ENCODE results near the gene MIOX.

MIOX gene

DNA sequence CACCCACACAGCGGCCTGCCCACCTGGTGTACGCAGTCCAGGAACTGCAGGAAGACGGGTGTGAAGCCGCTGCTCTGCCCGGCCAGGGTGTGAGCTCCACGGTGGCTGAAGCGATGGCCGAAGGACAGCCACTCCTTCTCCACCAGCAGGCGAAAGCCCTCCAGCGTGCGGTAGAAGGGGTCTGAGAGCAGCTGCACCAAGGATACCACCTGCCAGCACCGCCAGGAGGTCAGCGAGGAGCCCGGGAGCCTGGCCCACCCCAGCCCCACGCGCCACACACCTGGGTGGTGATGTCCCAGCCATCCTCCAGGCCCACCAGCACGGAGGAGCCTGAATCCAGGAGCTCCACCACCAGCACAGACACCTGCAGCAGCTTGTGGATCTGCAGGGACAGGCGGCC is 31.5 kb upstream of the MIOX start:
- no peak for DNase-seq

DNA sequence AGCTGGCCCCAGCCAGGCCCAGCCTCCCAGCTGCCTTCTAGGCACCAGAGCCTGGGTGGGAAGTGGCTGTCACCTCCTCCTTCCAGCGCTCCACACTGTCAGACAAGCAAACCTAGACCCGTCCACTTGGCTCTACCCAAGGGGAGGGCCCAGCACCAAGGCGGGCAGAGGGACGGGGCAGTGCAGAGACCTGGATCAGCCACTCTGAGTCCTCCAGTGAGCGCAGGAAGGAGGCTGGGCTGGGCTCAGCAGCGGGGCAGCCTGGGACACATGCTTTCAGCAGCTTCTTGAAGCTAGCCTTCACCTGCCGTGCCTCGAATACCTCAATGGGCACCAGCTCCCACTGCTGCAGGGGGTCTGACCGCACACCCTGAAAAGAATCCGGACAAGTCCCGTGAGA is 30.6 kb upstream of the MIOX start:
- DNase-seq: no peak

DNA sequence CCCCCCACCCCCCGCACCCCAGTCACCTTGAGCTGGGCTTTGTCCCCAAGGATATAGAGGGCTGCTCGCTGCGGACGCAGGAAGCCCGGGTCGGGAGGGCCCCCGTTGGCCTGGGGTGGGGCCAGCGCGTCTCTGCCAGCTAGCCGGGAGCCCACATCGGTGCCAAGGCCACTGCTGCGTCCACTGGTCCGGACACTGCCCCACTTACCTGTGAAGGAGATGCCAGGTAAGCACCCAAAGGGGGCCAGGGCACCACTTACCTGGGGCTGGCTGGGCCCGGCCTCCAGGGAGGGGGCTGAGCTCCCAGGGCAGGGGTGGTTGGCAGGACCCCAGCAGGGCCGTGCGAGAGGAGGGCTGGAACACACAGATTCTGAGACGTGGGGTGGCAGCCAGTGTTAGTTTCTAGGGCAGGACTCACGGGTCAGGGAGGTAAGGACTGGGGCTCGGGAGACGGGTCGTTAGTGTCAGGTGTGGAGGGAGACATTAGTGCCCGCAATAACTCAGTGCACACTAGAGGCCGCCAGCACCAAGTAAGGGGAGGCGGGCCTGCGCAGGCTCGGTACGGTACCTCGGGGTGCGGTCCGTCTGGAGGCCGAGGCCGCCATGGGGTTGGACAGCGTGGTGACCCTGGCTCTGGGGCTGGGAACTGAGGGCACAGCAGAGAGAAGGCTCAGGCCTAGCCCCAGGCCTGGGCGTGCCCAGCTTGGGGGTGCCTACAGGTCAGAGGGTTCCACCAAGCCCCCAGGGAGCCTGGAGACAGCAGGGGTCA is 30.0 kb upstream of the MIOX start:
- no peak for DNase-seq

DNA sequence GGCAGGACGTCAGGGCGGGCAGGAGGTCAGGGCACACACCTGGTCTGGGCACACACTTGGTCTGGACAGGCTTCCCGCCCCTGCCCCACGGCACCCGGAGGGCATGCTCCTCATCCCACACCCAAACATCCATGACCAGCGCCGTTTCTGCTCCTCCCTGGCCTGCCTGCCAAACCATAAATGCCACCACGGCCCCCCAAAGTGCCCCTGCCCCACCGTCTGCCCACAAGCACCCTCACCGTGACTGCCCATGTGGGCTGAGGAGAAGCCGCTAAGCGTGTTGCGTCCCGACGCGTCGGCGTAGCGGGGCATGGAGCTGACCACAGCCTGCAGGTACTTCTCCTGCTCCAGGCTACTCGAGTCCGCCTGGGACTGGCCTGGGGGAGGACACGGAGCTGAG is 27.6 kb upstream of the MIOX start:
- DNase-seq: no peak

DNA sequence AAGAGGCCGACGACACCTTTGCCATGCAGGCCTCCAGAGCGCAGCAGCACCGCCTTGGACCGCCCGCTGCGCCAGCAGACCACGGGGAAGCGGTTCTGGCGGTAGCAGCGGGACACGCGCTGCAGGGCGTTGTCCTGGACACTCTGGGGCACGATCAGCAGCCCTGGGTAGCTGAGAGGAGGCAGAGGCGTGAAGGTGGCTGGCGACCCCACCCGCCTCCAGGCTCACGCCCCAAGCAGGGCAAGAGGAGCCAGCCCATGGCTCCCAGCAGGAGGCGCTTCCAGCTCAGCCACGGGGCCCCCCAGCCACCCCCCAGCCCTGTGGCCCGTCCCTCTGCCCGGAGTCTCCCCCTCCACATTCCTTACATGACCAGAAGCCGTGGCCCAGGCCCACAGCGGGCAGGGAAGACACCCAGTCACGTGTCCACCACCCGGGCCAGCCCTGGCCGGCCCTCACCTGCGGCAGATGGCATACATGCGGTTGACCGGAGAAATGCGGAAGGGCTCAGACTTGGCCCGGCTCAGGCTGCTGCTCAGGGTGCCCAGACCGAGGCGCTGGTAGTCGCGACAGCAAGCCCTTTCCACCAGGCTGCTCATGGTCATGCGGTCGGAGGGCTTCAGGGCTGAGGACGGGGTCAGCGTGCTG is 27.0 kb upstream of the MIOX start:
- no peak for DNase-seq

DNA sequence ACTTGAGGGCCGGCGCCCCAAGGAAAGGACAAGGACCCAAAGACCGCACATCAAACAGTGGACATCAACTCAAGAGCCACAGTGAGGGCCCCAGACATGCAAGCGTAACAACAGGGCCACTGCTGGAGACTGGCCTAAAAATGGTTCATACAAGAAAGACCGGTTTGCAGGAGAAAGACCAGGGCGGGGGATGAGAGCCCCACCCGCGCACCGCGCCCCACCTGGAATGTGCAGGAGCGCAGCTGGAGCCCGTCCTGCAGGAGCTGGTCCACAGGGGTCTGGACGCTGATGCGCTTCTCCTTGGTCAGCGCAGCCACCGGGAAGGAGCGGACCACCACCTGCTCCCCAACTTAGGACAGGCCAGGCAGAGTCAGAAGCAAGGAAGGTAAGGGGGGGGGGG is 25.7 kb upstream of the MIOX start:
- DNase-seq: no peak

DNA sequence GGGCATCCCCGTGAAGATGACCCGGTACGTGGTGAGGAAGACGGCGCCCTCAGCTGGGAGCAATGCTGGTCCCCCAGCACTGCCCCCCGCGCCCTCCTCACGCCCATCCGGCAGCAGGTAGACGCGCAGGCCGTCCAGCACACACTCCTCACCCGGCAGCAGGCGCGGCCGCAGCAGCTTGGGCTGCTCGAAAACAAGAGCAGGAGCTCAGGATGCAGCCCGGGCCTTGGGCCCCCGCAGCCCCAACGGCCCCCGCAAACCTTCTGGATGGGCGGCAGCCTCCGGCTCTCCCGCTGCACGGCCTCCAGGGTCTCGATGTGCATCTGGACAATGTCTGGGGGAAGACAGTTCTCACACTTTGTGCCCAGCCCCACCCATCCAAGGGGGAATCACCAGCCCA is 25.1 kb upstream of the MIOX start:
- DNase-seq: no peak

DNA sequence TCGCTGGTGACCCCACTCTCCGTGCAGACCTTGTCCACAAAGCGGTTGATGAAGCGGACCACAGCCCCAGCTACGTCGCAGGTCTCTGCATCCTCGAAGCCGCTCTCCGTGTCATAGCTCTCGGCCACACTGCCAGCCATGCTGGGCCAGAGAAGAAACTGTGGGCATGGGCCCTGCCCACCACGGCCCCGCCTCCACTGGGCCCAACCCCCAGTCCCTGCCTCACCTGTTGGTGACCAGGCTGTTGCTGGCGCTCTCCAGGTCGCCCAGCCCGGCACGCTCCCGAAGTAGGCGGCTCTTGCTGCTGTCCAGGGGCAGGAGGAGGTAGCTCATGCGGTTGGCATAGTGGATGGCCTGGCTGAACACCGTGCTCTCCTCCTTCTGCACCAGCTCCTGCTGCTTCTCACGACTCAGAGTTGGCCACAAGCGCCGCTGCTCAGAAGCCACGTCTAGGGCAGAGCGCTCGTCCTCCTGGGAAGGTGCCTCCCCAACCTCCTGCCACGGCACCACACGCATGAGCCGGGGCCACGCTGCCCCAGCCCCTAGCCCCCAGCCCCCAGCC is 24.6 kb upstream of the MIOX start:
- DNase-seq: no peak

DNA sequence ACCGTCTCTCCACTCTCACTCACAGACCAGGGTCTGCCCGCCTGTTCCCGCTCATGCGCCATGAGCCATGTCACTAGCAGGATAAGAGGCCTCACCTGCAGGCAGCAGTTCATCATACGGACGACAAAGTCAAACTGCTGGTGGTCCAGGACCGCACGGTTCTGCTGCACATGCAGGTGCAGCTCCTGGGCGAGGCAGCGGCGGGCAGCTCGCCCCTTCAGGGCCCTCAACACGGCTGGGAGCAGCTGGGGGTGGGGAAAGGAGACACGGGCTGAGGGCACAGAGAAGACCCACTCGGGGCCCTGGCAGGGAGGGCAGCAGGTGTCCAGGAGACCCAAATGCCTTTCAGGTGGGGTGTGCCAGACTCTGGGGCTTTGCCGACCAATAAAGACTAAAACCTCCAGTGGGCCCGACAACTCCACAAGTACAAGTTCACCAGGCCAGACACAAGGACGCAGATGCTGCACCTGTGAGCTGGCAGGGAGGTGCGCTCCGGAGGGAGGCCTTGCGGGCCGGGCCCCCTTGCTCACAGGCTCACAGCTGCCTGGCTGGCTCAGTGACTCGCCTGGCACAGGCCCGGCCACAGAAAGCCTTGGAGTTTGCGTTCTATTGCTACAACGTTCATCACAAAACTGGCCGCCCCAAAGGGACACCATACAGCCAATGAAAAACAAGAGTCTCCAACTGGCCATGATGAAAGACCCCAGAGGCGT is 23.3 kb upstream of the MIOX start:
- DNase-seq: no peak

DNA sequence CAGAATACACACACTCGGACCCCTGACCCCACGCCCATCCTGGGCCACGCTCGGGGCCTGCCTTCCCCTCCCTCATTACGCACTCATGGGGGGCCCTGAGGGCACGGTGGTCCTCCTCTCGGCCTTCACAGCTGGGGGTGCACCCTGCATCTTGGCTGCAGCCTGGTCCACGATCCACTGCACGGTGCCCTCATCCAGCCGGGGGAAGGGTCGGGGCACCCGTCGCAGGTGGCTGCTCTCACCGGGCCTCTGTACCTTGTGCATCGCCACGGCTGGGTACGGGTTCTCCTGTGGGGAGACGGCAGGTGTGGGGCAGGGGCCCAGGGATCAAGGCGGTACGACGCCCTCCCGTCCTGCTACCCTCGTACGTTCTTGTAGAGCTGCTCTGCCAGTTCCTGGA is 22.2 kb upstream of the MIOX start:
- DNase-seq: no peak

DNA sequence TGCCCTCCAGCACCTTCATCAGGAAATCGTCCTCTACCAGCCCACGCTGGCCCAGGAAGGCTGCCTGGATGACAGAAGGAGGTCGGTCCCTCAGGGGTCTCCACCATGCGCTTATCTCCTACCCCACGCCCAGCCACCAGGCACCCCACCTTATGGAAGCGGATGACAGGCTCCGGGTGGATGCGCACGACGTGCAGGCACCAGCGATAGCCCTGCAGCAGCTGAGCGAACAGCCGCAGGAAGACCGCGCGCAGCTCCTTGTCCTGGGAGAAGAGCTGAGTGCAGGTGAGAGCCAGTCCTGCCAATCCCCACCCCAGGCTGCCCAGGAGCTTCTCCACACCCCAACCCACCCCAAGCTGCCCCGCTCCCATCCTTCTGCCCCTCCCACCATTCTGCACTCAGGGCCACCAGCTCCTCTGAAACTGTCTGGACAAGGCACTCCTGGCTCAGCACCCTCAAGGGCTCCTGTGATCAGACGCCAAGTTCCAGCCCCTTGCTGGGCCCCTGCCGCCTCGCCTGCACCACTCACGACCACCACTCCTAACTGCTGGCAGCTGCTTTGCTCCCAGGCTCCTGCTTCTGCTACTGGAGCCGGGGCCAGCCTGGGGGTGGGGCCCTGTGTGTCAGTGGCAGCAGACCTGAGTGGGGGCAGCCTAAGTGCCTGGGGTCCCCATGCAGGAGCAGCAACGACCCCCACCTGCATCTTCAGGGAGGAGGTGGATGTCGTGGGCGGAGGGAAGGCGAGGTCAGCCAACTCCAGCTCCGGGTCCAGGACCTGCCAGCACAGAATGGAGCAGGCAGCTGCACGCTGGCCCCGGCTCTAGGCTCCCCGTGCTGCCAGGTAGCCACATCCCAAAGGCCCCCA is 21.4 kb upstream of the MIOX start:
- no peak for DNase-seq

DNA sequence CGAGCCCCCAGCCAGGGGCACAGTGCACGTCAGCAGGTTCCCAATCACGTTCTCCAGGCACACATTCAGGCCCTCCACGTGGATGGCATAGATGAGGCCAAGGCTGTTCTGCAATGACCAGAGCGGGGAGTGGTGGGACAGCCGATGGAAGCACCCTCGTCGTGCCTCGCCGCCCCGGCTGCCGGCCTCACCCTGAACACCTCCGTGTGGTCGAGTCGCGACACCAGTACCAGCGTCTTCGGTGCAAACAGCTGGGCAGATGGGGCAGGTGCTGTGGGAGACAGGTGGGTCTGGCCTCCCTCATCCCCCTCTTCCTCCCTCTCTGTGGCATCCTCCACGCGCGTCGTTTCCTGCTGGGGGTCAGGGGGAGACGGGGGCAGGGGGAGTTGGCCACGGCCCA is 19.3 kb upstream of the MIOX start:
- DNase-seq: no peak

DNA sequence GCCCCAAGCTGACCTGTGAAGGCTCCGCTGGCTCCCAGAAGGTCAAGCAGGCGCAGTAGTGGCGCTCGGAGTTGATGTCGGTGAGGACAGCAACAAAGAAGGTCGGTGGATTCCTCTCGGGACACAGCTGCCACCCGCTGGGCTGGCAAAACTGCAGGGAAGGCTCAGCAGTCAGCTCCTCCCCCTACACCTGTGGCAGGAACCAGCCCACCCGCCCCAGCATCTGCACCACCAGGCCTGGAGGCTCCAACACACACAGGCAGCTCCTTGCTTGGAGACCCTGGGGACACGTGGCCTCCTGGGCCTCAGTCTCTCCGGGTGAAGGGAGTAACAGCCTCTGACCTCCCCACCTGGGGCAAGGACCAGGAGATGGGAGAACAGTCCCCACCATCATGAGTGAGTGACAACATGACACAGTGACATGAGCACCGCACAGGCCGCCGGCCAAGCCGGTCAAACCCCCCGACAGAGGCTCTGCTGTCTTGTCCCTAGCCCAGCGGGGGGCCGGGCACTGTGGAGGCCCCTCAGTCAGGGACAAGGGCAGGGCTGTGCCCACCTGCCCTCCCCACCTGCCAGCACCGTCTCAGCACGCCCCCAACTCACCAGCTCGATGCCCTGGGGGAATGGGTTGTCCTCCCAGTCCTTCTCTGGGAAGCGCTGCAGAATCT is 18.8 kb upstream of the MIOX start:
- no peak for DNase-seq

DNA sequence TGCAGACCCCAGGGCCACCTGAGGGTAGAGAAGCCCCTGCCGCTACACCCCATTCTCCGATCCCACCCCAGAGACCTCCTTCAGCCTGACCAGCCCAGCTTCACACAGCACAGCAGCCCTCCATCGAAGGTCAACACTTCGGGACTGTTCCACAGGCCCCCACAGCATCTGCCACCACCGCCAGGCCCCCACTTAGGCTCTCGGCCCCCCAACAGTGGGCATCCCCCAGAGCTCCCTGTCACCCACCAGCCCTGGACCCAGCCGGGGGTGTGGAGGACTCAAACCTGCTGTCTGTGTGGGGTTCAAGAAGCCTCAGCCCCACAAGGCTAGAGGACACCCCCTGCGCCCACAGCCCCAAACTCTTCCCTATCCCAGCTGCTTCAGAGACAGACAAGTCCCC is 18.0 kb upstream of the MIOX start:
- no peak for DNase-seq

DNA sequence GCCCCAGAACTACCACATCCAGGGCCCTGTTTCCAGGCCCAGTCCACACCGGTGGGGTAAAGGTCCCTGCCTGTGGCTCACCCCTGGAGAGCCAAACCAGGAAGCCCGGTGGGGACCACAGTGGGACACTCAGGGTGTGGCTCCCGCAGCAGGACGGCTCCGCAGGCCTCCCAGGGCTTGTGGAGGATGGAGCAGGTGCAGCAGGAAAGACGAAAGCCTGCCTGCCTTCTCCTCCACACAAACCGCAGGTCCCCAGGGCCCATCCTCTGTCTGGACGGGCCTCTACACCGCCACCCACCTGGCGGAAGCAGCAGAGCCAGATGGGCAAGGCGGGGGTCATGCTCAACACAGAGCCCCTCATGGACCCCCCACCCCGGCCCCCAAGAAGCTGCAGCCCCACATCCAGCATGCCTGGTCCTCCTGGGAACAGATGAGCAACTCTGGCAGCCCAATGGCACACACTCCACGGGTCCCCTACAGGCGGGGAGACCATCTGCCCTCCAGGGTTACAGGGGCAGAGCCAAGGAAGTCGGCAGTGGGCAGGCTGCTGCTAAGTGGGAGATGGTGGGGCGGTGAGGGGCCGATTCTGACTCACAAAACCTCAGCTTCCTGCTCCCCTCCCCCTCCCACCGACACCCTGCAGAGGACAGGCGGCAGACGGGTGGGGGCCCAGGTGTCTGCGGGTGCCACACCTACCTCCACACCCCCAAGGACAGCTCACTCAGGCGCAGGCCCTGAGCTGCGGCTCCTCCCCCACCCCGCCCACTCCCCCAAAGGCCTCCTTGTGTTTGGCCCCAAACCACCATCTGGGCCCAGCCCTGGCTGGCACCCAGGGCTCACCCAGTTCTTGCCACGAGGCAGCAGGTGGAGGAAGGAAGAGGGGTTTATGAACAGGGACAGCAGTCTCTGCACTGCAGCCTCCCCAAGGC is 17.0 kb upstream of the MIOX start:
- DNase-seq: peak; percentile 80 to 91

DNA sequence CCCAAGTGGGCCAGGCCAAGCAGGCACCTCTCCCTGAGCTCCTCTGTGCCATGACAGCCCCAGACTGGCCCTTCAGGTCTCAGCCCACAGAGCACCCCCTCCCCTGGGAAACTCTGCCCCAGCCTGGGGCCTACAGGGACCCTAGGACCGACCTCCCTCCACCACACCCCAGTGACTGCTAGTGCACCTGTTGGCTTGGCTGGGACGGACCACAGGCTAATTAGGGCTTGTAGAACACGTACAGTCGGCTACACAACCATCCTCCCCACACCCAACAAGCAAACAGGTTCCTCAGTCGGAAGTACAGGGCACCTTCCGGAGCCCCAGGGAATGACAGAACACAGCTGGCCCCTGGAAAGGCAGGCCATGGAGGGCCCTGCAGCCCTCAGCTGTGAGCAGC is 16.2 kb upstream of the MIOX start:
- DNase-seq: no peak

DNA sequence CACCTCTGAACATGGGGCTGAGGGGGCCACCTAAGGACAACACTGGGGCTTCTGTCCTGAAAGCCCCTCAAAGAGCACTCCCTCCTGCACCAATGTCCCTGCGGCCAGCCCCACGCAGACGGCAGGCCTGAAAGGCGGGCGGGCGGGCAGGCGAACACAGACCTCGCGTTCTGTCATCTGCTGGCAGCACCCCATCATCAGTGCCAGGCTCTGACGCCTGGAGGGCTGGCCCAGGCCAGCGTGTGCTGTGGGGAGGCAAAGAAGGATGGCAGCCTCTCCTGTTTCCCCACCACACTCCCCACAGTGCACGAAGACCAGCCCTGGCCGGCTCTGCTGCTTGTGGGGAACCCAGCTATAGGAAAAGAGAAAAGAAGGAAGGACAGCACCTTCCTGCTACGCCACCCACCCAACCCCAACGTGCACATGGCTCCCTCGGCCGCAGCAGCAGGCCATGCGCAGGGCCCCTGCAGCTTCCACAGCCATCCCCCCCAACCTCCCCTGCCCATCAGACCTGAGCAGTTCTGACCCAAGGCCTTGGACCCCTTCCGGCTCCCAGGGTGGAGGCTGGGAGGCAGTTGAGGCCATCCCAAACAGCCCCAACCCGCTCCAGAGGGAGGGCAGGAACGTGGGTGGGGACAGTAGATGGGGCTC is 15.3 kb upstream of the MIOX start:
- no peak for DNase-seq

DNA sequence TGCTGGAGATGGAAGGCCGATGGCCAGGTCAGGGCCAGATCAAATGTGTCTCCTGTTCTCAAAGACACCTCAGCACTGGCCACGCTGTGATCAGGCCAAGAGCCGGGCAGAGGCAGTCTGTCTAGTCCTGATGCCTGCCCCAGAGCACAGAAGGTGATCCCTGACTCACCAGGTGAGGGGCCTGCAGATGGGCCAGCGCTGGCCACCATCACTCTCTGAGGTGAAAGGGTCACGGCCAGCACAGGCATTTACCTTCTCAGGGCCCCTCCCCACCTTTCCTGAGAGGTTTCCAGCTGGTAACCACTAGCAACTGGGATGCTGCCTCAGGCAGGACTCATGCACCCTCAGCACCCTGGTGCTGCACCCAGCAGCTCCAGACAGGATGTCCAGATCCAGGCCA is 14.7 kb upstream of the MIOX start:
- DNase-seq: no peak

DNA sequence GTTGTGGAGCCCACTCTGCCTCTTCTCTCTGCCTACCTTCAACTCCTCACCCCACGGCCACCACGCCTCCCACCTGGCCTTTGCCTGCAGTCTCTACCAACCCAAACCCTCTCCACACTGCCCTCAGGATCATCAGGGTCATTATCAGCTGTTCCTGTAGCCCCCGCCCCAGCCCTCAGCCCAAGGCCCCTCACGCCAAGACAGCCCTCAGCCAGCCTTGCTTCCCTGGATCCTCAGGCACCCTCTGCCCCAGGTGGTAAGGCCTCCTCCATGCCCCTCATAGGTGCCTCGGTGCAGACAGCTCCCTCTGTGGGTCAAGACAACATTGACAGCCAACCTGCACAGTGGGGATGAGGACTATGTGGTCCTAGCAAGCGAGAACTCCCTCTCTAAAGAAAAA is 13.6 kb upstream of the MIOX start:
- peak in 1 of 2 experiments; percentile 33 for DNase-seq

DNA sequence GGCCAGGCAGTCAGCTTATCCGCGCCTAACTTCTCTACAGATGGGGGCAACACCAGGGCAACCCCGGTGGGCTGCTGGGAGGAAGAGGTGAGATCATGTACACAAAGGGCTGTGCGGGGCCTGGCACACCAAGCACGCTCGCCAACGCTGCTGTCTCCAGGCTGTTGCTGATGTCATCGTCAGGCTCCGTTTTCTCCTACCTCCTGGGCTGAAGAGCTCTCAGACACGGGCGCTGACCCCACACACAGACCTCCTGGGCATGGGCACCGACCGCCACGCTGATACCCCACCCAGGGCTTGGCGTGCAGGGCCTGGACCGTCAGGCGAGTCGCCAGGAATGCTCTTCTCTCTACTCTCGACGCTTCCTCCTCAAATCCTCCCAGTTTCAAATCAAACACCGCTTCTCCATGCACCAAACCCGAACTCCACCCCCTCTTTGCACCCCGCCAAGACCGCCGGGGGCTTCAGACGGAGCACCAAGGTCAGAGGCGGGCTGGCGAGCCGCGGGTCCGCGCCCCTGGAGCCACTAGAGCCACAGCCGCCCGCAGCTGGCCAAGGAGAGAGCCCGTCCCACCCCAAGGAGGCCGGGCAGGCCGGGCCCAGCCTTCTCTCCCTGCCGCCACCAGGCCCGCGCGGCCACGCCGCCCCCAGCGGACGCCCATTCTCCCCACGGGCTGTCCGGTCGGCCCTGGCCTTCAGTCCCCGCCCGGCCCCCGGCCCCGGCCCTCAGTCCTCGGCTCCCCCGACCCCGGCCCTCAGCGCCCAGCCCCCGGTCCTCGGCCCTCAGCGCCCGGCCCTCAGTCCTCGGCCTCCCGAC is 12.6 kb upstream of the MIOX start:
- DNase-seq: peak in 1 of 2 experiments; percentile 17
